ENCODE results near the gene ZNF592.

The ZNF592 gene

GRCh38 chr15:84788500-84788899 is 40.1 kb downstream of the ZNF592 start:
- H3K36me3 ChIP-seq (ENCODE audit: control insufficient read depth, insufficient read depth, low read length): peaks cover 34% of the 10 kb centered on the region
- H3K9ac ChIP-seq (ENCODE audit: low read length): no peak overlapping the region
- no peak overlapping the region for H3K27ac ChIP-seq (ENCODE audit: low read depth, low read length)
- peaks cover 3% of the 10 kb centered on the region for H3K4me1 ChIP-seq (ENCODE audit: control insufficient read depth, insufficient read depth, low read length)
- H3K4me3 ChIP-seq (ENCODE audit: low read length): no peak overlapping the region
- no peaks in the 10 kb centered on the region for H3K27me3 ChIP-seq (ENCODE audit: control insufficient read depth, insufficient read depth, low read length)

- Histone ChIP-seq H3K4me1 (ENCODE audit: control insufficient read depth, insufficient read depth, low read length) (peaks cover 3% of the 10 kb centered on the region), H3K27me3 (ENCODE audit: control insufficient read depth, insufficient read depth, low read length) (no peaks in the 10 kb centered on the region)
Observed at GRCh38 chr15:84789762-84790161, 41.4 kb downstream of the ZNF592 start.

DNA sequence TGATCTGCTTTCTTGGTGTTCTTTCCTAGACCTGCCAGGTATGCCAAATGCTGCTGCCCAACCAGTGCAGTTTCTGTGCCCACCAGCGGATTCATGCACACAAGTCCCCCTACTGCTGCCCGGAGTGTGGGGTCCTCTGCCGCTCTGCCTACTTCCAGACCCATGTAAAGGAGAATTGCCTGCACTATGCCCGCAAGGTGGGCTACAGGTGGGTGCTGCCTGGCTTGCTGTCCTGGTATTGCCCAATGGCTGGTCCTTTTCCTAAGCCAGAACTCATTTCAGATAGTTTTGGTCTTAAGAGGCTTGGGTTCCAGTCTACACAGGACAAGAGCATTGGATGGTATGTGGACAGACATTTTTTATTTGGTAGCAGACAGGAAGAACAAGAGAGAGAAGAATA is 42.3 kb downstream of the ZNF592 start:
- Histone ChIP-seq H3K27me3 (ENCODE audit: control insufficient read depth, insufficient read depth, low read length) (no peaks in the 10 kb centered on the region), H3K4me3 (ENCODE audit: low read length) (no peak overlapping the region), H3K36me3 (ENCODE audit: control insufficient read depth, insufficient read depth, low read length) (peaks cover 21% of the 10 kb centered on the region), H3K27ac (ENCODE audit: low read depth, low read length) (no peak overlapping the region), H3K9ac (ENCODE audit: low read length) (no peak overlapping the region), H3K4me1 (ENCODE audit: control insufficient read depth, insufficient read depth, low read length) (peaks cover 3% of the 10 kb centered on the region)

More at GRCh38 chr15:84789762-84790161, 41.4 kb downstream of the ZNF592 start:
- Histone ChIP-seq H3K36me3 (ENCODE audit: control insufficient read depth, insufficient read depth, low read length) (peaks cover 25% of the 10 kb centered on the region), H3K4me3 (ENCODE audit: low read length) (no peak overlapping the region), H3K9ac (ENCODE audit: low read length) (no peak overlapping the region), H3K27ac (ENCODE audit: low read depth, low read length) (no peak overlapping the region)

GRCh38 chr15:84791763-84792162 is 43.4 kb downstream of the ZNF592 start:
- peaks cover 16% of the 10 kb centered on the region for H3K36me3 ChIP-seq (ENCODE audit: control insufficient read depth, insufficient read depth, low read length)
- H3K27me3 ChIP-seq (ENCODE audit: control insufficient read depth, insufficient read depth, low read length): no peaks in the 10 kb centered on the region
- no peak overlapping the region for H3K9ac ChIP-seq (ENCODE audit: low read length)
- no peak overlapping the region for H3K27ac ChIP-seq (ENCODE audit: low read depth, low read length)
- no peak overlapping the region for H3K4me3 ChIP-seq (ENCODE audit: low read length)
- H3K4me1 ChIP-seq (ENCODE audit: control insufficient read depth, insufficient read depth, low read length): peaks cover 3% of the 10 kb centered on the region

DNA sequence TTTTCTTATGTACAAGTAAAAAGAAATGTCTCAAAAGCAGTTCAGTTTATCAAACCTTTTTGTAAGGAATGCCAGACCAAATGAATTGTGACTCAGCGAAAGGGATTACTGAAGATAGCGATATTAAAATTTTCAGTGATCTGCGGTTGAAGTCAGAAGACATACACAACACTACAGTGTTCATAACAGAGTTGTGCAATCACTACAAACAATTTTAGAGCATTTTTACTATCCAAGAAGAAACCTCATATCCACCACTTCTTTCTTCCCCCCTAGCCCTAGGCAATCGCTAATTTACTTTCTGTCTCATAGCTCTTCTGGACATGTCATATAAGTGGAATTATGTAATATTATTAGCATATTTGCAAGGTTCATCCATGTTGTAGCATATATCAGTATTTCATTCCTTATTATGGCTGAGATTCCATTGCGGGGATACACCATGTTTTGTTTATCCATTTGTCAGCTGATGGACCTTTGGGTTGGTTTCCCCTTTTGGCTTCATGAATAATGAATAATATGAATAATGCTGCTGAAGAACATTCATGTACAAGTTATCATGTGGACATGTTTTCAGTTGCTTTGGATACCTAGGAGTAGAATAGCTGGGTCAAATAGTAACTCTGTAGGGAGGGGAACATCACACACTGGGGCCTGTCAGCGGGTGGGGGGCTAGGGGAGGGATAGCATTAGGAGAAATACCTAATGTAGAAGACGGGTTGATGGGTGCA is 45.2 kb downstream of the ZNF592 start:
- H3K9ac ChIP-seq (ENCODE audit: low read length): no peak overlapping the region
- H3K4me3 ChIP-seq (ENCODE audit: low read length): no peak overlapping the region
- no peak overlapping the region for H3K27ac ChIP-seq (ENCODE audit: low read depth, low read length)
- H3K4me1 ChIP-seq (ENCODE audit: control insufficient read depth, insufficient read depth, low read length): no peaks in the 10 kb centered on the region
- H3K27me3 ChIP-seq (ENCODE audit: control insufficient read depth, insufficient read depth, low read length): no peaks in the 10 kb centered on the region
- peaks cover 23% of the 10 kb centered on the region for H3K36me3 ChIP-seq (ENCODE audit: control insufficient read depth, insufficient read depth, low read length)

DNA sequence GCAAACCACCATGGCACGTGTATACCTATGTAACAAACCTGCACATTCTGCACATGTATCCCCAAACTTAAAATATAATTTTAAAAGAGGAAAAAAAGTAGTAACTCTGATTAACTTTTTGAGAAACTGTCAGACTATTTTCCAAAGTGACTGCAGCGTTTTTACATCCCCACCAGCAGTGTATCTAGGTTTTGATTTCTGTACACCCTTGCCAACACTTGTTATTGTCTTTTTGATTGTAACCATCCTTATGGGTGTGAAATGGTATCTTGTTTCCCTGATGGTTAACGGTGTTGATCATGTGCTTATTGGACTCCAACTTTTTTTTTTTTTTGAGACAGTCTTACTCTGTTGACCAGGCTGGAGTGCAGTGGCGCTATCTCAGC is 45.8 kb downstream of the ZNF592 start:
- Histone ChIP-seq H3K27me3 (ENCODE audit: control insufficient read depth, insufficient read depth, low read length) (no peaks in the 10 kb centered on the region), H3K36me3 (ENCODE audit: control insufficient read depth, insufficient read depth, low read length) (peaks cover 28% of the 10 kb centered on the region), H3K27ac (ENCODE audit: low read depth, low read length) (no peak overlapping the region), H3K9ac (ENCODE audit: low read length) (no peak overlapping the region), H3K4me1 (ENCODE audit: control insufficient read depth, insufficient read depth, low read length) (no peaks in the 10 kb centered on the region), H3K4me3 (ENCODE audit: low read length) (no peak overlapping the region)

DNA sequence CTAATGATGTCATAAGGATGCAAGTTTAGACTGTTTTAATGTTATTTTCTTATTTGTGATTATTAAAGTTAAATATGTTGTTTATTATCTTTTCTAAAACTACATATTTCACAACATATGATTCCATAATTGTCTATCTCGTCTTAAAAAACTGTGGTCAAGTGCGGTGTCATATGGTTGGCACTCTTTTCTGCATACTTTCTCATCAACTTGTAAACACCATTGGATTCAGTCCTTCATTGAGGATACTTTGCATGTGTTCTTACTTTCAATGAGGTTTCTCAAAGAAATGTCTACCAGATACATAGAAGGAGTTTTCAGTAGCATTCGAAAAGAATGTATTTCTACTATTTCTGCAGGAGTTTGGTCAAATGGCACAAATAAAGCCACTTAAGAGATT is 46.8 kb downstream of the ZNF592 start:
- Histone ChIP-seq H3K36me3 (ENCODE audit: control insufficient read depth, insufficient read depth, low read length) (peaks cover 38% of the 10 kb centered on the region), H3K27me3 (ENCODE audit: control insufficient read depth, insufficient read depth, low read length) (no peaks in the 10 kb centered on the region), H3K4me1 (ENCODE audit: control insufficient read depth, insufficient read depth, low read length) (no peaks in the 10 kb centered on the region), H3K9ac (ENCODE audit: low read length) (no peak overlapping the region), H3K4me3 (ENCODE audit: low read length) (no peak overlapping the region), H3K27ac (ENCODE audit: low read depth, low read length) (no peak overlapping the region)

DNA sequence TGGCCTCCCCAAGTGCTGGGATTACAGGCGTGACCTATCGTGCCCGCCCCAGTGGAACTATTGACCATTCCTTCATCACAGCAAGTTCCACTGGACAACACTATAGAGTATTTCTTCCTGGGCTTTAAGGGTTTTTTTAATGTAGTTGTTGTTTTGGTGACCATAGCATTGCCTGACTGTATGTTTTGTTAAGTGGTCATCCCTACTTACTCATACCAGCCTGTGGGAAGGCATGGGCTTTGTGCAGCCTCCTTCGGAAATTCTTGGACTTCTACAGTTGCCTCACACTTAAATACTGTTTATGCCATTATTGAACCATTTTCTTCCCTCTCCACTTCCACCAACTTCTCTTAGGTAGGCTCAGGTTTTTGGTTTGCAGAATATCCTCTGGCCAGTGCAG is 48.8 kb downstream of the ZNF592 start:
- Histone ChIP-seq H3K36me3 (ENCODE audit: control insufficient read depth, insufficient read depth, low read length) (peaks cover 44% of the 10 kb centered on the region), H3K27ac (ENCODE audit: low read depth, low read length) (no peak overlapping the region), H3K4me1 (ENCODE audit: control insufficient read depth, insufficient read depth, low read length) (no peaks in the 10 kb centered on the region), H3K27me3 (ENCODE audit: control insufficient read depth, insufficient read depth, low read length) (no peaks in the 10 kb centered on the region), H3K9ac (ENCODE audit: low read length) (no peak overlapping the region), H3K4me3 (ENCODE audit: low read length) (no peak overlapping the region)

GRCh38 chr15:84797801-84798200 is 49.4 kb downstream of the ZNF592 start:
- peaks cover 48% of the 10 kb centered on the region for H3K36me3 ChIP-seq (ENCODE audit: control insufficient read depth, insufficient read depth, low read length)
- H3K4me1 ChIP-seq (ENCODE audit: control insufficient read depth, insufficient read depth, low read length): no peaks in the 10 kb centered on the region
- no peaks in the 10 kb centered on the region for H3K27me3 ChIP-seq (ENCODE audit: control insufficient read depth, insufficient read depth, low read length)

DNA sequence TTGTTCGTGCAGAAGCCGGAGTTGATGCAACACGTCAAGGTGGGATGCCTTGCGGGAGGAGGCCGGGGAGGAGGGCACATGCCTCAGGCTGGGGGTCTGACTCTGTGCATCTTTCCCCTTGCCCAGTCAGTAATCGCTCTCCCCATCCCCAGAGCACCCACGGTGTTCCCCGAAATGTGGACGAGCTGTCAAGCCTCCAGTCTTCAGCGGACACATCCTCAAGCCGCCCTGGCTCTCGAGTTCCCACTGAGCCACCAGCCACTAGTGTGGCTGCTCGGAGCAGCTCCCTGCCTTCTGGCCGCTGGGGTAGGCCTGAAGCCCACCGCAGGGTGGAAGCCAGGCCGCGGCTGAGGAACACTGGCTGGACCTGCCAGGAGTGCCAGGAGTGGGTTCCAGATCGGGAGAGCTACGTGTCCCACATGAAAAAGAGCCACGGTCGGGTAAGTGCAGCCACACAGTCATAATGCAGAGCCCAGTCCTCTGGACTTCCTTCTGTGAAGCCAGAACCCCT is 50.1 kb downstream of the ZNF592 start:
- H3K36me3 ChIP-seq (ENCODE audit: control insufficient read depth, insufficient read depth, low read length): peaks cover 50% of the 10 kb centered on the region
- H3K4me1 ChIP-seq (ENCODE audit: control insufficient read depth, insufficient read depth, low read length): no peaks in the 10 kb centered on the region
- no peak overlapping the region for H3K9ac ChIP-seq (ENCODE audit: low read length)
- no peak overlapping the region for H3K27ac ChIP-seq (ENCODE audit: low read depth, low read length)
- H3K4me3 ChIP-seq (ENCODE audit: low read length): no peak overlapping the region
- H3K27me3 ChIP-seq (ENCODE audit: control insufficient read depth, insufficient read depth, low read length): no peaks in the 10 kb centered on the region

More at GRCh38 chr15:84797801-84798200, 49.4 kb downstream of the ZNF592 start:
- Histone ChIP-seq H3K27ac (ENCODE audit: low read depth, low read length) (no peak overlapping the region), H3K4me3 (ENCODE audit: low read length) (no peak overlapping the region), H3K9ac (ENCODE audit: low read length) (no peak overlapping the region)

DNA sequence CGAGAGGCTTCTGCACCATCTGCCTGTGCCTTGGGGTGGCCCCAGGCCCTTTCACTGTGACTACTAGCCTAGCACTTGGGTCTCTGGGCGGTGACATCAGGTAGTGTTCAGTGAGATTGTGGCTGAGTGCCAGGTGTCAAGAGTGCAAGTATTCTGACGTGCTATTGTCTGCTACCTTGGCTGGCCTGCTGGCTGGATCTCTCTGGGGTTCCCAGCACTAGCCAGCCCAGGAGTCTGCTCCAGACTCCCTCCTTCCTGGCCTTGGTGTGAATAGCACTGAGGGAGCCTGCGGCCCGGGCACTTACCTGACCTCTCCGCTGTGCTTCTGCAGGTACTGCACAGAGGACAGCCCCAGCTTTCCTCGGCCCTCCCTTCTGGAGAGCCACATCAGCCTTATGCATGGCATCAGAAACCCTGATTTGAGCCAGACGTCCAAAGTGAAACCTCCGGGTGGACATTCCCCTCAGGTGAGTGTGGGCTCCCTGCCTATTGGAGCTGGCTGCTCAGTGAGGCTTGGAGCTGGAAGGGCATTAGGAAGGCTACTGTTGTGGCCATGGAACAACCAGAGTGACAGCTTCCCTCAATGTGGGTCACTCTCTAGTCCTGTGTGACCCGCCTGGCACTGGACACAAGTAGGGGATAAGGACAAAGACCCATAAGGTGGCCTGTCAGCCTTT is 51.3 kb downstream of the ZNF592 start:
- H3K9ac ChIP-seq (ENCODE audit: low read length): no peak overlapping the region
- H3K36me3 ChIP-seq (ENCODE audit: control insufficient read depth, insufficient read depth, low read length): peaks cover 46% of the 10 kb centered on the region
- no peak overlapping the region for H3K27ac ChIP-seq (ENCODE audit: low read depth, low read length)

GRCh38 chr15:84800365-84800806 is 52.0 kb downstream of the ZNF592 start:
- Histone ChIP-seq H3K9ac (ENCODE audit: low read length) (no peak overlapping the region), H3K4me1 (ENCODE audit: control insufficient read depth, insufficient read depth, low read length) (no peaks in the 10 kb centered on the region), H3K4me3 (ENCODE audit: low read length) (no peak overlapping the region), H3K27ac (ENCODE audit: low read depth, low read length) (no peak overlapping the region), H3K36me3 (ENCODE audit: control insufficient read depth, insufficient read depth, low read length) (peaks cover 50% of the 10 kb centered on the region), H3K27me3 (ENCODE audit: control insufficient read depth, insufficient read depth, low read length) (no peaks in the 10 kb centered on the region)

More for the DNA sequence above, 51.3 kb downstream of the ZNF592 start:
- H3K4me1 ChIP-seq (ENCODE audit: control insufficient read depth, insufficient read depth, low read length): no peaks in the 10 kb centered on the region
- no peak overlapping the region for H3K4me3 ChIP-seq (ENCODE audit: low read length)
- no peaks in the 10 kb centered on the region for H3K27me3 ChIP-seq (ENCODE audit: control insufficient read depth, insufficient read depth, low read length)
